Psoas muscle (tissue), 8 donors: ENCODE results near the gene SLC7A9. TPM values are rescaled to one million over a fixed set of nuclear protein-coding genes. Genes with fewer than 3 reads are reported as not detected.

Experiments used
- ATAC-seq, 4 donors: fragments of 200-7000 bp; cut with Tn5 transposase; one replicate each; pipeline ENCODE4 v1.9.1; 2020; ENCODE audit warnings: moderate library complexity in 3 of 4, mild to moderate bottlenecking in 2 of 4
- DNase-seq, 2 donors: peaks; one replicate each; pipeline ENCODE4 v3.0.0-alpha.2; 2020
- H3K27ac ChIP-seq: fragments of 200-600 bp; one replicate; pipeline ENCODE4 v1.8.0; 2022
- H3K27me3 ChIP-seq, 3 donors: fragments of 200-600 bp in 1 of 3; one replicate each; pipeline versions ENCODE4 v1.6.1 to v1.8.0; 2013 to 2022; ENCODE audit warnings: low read length in 2 of 3, mild to moderate bottlenecking in 2 of 3, moderate library complexity in 1 of 3; ENCODE audit not compliant: insufficient read depth in 3 of 3
- H3K36me3 ChIP-seq, 2 donors: fragments of 200-600 bp in 1 of 2; one replicate each; pipeline versions ENCODE4 v1.6.1 to v1.8.0; 2013 to 2022; ENCODE audit warnings: low read depth in 1 of 2, mild to moderate bottlenecking in 1 of 2, moderate library complexity in 1 of 2; ENCODE audit not compliant: insufficient read depth in 1 of 2
- H3K4me1 ChIP-seq: fragments of 200-600 bp; one replicate; pipeline ENCODE4 v1.8.0; 2022
- H3K4me3 ChIP-seq: fragments of 200-600 bp; one replicate; pipeline ENCODE4 v1.8.0; 2022; ENCODE audit warnings: mild to moderate bottlenecking
- H3K9me3 ChIP-seq: fragments of 200-600 bp; one replicate; pipeline ENCODE4 v1.8.0; 2022
- CTCF ChIP-seq: fragments of 200-600 bp; IDR thresholded peaks from one replicate; pipeline ENCODE4 v1.8.0; 2022; ENCODE audit warnings: antibody characterized with exemption
- whole genome bisulfite sequencing, 3 donors: extraction: QIAGEN DNeasy Blood & Tissue Kit; methylation state at CpG; one replicate each; pipeline versions ENCODE4 v1.1.6 to v1.1.7; 2013; 5-methylcytosine and 5-hydroxymethylcytosine counted together
- intact Hi-C, 2 donors: fragments of 100-400 bp; cut with DNase I; formaldehyde crosslinking; loops; one replicate each; pipeline versions ENCODE4 v1.11.0 to v1.14.2; 2022
- polyA plus RNA-seq, 3 donors: library from polyadenylated mRNA; stranded (reverse); fragments of 200-250 nt; gene quantifications; one replicate each; pipeline ENCODE4 v1.2.3, GENCODE V29; 2013
- total RNA-seq, 4 donors: library from RNA; stranded (reverse); fragmentation: NEBNext Ultra II Directional in 2 of 4; extraction: Animal tissue kit (Norgen Biotek cat#: 25700) in 2 of 4; gene quantifications; one replicate each; pipeline versions ENCODE4 v1.2.1 to v1.2.4, GENCODE V29; 2021 to 2023
- donor health status: healthy with polysubstance abuse.
- donor health status: DM: no; HTN: no; CAD: no; lungs with moderate emphysema.
- donor health status: Bipolar disorder and iron deficiency.
- donor health status: healthy.
- donor health status: DM: yes; HTN: yes; CAD: no.
- donor health status: DM: no; HTN: no; CAD: no.
- donor health status: DM: no; HTN: no; CAD: no.
- donor health status: DM: yes; HTN: yes; CAD: no.

SLC7A9 gene
- total and polyA plus RNA-seq, 7 donors = 0.10 to 0.36 (median 0.17) TPM; not detected in 3

GRCh38 chr19:32824191-32824751 is 45.3 kb downstream of the SLC7A9 start:
- Histone ChIP-seq H3K27ac (no peak overlapping the region), H3K27me3 (peaks cover 0 to 10% (median 6%) of the 10 kb centered on the region in 3 donors), H3K4me3 (no peak overlapping the region), H3K36me3 (no peaks in the 10 kb centered on the region), H3K4me1 (no peaks in the 10 kb centered on the region), H3K9me3 (no peaks in the 10 kb centered on the region)
- no peak for ATAC-seq
- intact Hi-C loops = no loop called here
- no peak for DNase-seq
- TF ChIP-seq CTCF = no peak
- WGBS, 3 donors = 21 to 27% (median 24%) methylated on average over 20 of the region's 20 CpGs

- WGBS, 3 donors = 69 to 73% (median 70%) methylated on average over 7 of the region's 7 CpGs
- TF ChIP-seq CTCF = no peak
Observed at GRCh38 chr19:32823747-32824102, 45.8 kb downstream of the SLC7A9 start.

GRCh38 chr19:32822916-32823746 is 46.4 kb downstream of the SLC7A9 start:
- no peak for TF ChIP-seq CTCF
- ATAC-seq = no peak
- DNase-seq = no peak
- 80 to 84% (median 80%) methylated on average over 14 of the region's 14 CpGs for WGBS, 3 donors
- Histone ChIP-seq H3K4me3 (no peak overlapping the region), H3K4me1 (no peaks in the 10 kb centered on the region), H3K36me3 (no peaks in the 10 kb centered on the region), H3K9me3 (no peaks in the 10 kb centered on the region), H3K27me3 (peaks cover 0 to 10% (median 6%) of the 10 kb centered on the region in 3 donors), H3K27ac (no peak overlapping the region)
- intact Hi-C loops = no loop called here

More at GRCh38 chr19:32823747-32824102, 45.8 kb downstream of the SLC7A9 start:
- H3K9me3 ChIP-seq = no peaks in the 10 kb centered on the region
- no peak overlapping the region for H3K27ac ChIP-seq
- no peaks in the 10 kb centered on the region for H3K36me3 ChIP-seq
- no peak for DNase-seq
- no peak for ATAC-seq
- H3K4me3 ChIP-seq = no peak overlapping the region
- H3K27me3 ChIP-seq = peaks cover 0 to 10% (median 6%) of the 10 kb centered on the region in 3 donors
- H3K4me1 ChIP-seq = no peaks in the 10 kb centered on the region
- intact Hi-C loops = no loop called here

GRCh38 chr19:32819419-32820400 is 49.9 kb downstream of the SLC7A9 start:
- intact Hi-C loops = no loop called here
- Histone ChIP-seq H3K4me3 (no peak overlapping the region), H3K4me1 (no peaks in the 10 kb centered on the region), H3K9me3 (no peaks in the 10 kb centered on the region), H3K36me3 (no peaks in the 10 kb centered on the region), H3K27me3 (peaks cover 0 to 7% (median 6%) of the 10 kb centered on the region in 3 donors), H3K27ac (no peak overlapping the region)
- no peak for ATAC-seq
- DNase-seq = no peak
- WGBS, 3 donors = 37 to 45% (median 43%) methylated on average over 17 of the region's 17 CpGs
- no peak for TF ChIP-seq CTCF
